Kidney tubule cell (primary cell): ENCODE data around the gene RCOR1.

Source experiments
- DNase-seq: peaks from one replicate; pipeline ENCODE4 v3.0.0-alpha.2; 2018; ENCODE audit warnings: low spot score

RCOR1 gene

GRCh38 chr14:102726191-102726949 is 133.9 kb downstream of the RCOR1 start:
- no peak for DNase-seq

GRCh38 chr14:102727336-102728095 is 135.1 kb downstream of the RCOR1 start:
- DNase-seq = no peak

GRCh38 chr14:102728501-102728900 is 136.1 kb downstream of the RCOR1 start:
- DNase-seq = no peak

GRCh38 chr14:102729268-102729667 is 136.8 kb downstream of the RCOR1 start:
- no peak for DNase-seq

GRCh38 chr14:102729825-102730224 is 137.4 kb downstream of the RCOR1 start:
- no peak for DNase-seq

- DNase-seq = no peak
Measured at GRCh38 chr14:102731101-102731870, 138.8 kb downstream of the RCOR1 start.

GRCh38 chr14:102731871-102732800 is 139.7 kb downstream of the RCOR1 start:
- no peak for DNase-seq

GRCh38 chr14:102732924-102733323 is 140.5 kb downstream of the RCOR1 start:
- DNase-seq = no peak

- no peak for DNase-seq
Measured at GRCh38 chr14:102733326-102733725, 140.9 kb downstream of the RCOR1 start.

GRCh38 chr14:102734436-102734835 is 142.0 kb downstream of the RCOR1 start:
- no peak for DNase-seq

GRCh38 chr14:102736956-102737355 is 144.5 kb downstream of the RCOR1 start:
- DNase-seq = no peak

GRCh38 chr14:102737402-102738372 is 145.2 kb downstream of the RCOR1 start:
- no peak for DNase-seq

GRCh38 chr14:102738373-102739189 is 146.1 kb downstream of the RCOR1 start:
- DNase-seq = no peak

- DNase-seq = no peak
Measured at GRCh38 chr14:102739190-102739469, 146.7 kb downstream of the RCOR1 start.

- no peak for DNase-seq
Measured at GRCh38 chr14:102746634-102747438, 154.4 kb downstream of the RCOR1 start.

- no peak for DNase-seq
Measured at GRCh38 chr14:102748806-102749205, 156.4 kb downstream of the RCOR1 start.

GRCh38 chr14:102749393-102750305 is 157.2 kb downstream of the RCOR1 start:
- no peak for DNase-seq

- DNase-seq = no peak
Measured at GRCh38 chr14:102750376-102750775, 157.9 kb downstream of the RCOR1 start.
